ENCODE results near the gene ZWILCH.
A peak's percentile ranks its signal among the peaks of the same experiment; 100 is the strongest.

The ZWILCH gene

GRCh38 chr15:66542896-66543295, 37.8 kb downstream of the ZWILCH start:
- DNase-seq (ENCODE audit: low read depth, low spot score), result no peak

DNA sequence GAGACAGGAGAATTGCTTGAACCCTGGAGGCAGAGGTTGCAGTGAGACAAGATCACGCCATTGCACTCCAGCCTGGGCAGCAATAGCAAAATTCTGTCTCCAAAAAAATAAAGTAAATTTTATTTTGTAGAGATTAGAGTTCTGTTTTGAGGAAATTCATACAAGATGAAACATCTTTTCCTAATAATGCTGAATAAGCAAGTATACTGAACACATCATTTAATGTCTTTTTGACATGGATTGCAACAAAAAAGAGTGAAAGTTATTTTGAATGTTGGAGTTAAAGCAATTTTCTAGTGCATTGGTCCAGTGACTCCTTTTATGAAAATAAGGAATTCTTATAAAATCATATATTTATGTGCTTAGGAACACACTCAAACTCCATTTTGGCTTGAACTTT, 40.1 kb downstream of the ZWILCH start:
- no peak for DNase-seq (ENCODE audit: low read depth, low spot score)

DNA sequence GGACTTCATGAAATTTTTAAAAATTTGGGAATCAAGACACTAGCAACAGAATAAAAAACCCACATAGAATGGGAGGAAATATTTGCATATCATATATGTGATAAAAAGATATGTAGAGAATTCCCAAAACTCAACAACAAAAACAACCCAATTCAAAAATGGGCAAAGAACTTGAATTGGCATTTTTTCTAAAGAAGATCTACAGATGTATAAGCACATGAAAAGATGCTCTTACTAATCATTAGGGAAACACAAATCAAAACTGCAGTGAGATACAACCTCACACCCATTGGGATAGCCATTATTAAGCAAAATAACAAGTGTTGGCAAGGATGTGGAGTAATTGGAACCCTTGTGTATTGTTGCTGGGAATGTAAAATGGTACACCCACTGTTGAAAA, 50.6 kb downstream of the ZWILCH start:
- DNase-seq (ENCODE audit: low read depth, low spot score), result no peak

- DNase-seq (ENCODE audit: low read depth, low spot score), result no peak
These were observed 53.1 kb downstream of the ZWILCH start for GRCh38 chr15:66558271-66558670.

GRCh38 chr15:66560856-66561525, 55.9 kb downstream of the ZWILCH start:
- no peak for DNase-seq (ENCODE audit: low read depth, low spot score)

DNA sequence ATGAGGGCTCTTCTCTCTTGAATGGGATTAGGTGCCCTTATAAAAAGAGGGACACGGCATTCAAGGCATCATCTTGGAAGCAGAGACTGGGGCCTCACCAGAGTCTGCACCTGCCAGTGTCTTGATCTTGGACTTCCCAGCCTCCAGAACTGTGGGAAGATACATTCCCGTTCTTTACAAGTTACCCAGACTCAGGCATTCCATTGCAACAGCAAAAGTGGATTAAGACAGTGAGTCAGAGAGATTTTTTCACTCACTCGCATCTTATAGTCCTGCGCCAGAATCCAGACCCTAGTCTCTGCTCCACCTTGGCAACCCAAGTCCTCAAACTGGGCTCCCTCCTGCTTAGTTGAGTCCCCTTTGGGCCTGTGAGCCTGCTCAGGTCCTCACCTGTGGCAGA, 58.0 kb downstream of the ZWILCH start:
- DNase-seq (ENCODE audit: low read depth, low spot score), result no peak

DNA sequence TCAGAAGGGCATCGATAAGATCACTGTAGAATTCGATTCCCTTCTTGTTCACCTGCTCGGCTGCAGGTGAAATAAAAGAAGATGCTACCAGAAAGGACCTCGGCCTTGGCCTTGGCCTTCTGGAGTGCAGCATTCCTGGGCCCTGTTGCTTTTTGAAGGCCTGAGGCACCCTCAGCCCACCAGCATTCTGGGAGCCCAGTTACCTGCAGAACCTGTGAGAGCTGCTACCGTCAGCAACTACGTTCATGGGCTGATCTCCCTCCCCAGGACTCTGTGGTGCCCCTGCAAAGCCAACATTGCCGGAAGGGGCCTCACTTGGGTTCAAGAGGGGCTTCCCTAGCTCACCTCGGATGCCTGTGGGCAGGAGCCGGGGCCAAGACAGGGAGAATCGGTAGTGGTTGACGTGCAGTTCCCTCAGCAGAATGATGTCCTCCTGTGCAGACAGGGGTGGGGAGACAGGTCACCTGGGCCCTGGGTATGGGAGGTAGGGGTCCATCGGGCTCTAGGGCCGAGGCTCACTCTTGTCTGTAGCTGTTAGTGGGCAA, 58.5 kb downstream of the ZWILCH start:
- DNase-seq (ENCODE audit: low read depth, low spot score), result no peak

GRCh38 chr15:66564136-66565041, 59.3 kb downstream of the ZWILCH start:
- DNase-seq (ENCODE audit: low read depth, low spot score), result no peak

DNA sequence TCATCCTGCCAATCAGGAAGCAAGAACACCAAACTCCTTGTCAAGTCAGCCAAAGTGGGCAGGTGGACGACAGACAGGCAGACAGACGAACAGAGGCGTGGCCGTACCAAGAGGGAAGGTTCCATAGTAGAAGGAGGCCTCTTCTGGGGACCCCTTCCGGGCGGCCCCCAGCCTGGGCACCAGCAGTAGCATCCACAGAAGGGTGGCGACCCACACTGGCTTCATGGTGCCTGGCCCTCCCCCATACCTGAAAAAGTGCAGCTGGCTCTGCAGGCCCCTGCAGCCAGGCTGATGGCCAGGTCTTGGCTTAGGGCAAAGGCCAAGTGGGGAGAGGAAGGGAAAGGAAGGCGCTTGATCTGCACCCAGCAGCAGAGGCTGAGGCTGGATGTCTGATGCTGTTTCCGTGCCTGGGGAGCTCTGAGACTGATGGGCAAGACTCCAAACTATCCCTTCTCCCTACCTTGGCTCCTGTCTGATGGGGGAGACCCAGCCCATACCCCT, 60.1 kb downstream of the ZWILCH start:
- DNase-seq (ENCODE audit: low read depth, low spot score), result no peak

- peak; percentile 95 for DNase-seq (ENCODE audit: low read depth, low spot score)
These were observed 60.6 kb downstream of the ZWILCH start, which contains the start of gene LCTL for GRCh38 chr15:66565741-66566144. TSS of gene LCTL (minus strand) at chr15:66565998. CDS start at chr15:66565365, 633 bp downstream.

- DNase-seq (ENCODE audit: low read depth, low spot score), result peak; percentile 88
These were observed 61.9 kb downstream of the ZWILCH start for GRCh38 chr15:66566963-66567531.

DNA sequence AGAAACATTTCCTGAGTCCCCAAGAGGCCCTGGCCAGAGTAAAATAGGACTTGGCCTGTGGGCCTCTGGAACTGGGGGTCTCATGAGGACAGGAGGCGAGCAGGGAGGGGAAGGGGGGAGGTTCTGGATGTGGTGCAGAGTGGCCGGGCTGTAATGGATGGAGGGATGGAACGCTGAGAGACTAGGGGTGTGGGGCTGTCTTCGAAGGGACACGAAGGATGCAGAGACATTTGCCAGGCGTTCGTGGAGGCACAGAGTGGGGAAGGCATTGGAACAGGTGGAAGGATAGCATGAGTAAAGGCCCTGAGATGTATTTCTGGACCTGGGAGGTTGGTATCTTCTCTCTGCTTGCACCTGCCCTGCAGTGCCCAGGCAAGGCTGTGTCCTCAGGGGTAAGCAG, 62.8 kb downstream of the ZWILCH start:
- no peak for DNase-seq (ENCODE audit: low read depth, low spot score)

DNA sequence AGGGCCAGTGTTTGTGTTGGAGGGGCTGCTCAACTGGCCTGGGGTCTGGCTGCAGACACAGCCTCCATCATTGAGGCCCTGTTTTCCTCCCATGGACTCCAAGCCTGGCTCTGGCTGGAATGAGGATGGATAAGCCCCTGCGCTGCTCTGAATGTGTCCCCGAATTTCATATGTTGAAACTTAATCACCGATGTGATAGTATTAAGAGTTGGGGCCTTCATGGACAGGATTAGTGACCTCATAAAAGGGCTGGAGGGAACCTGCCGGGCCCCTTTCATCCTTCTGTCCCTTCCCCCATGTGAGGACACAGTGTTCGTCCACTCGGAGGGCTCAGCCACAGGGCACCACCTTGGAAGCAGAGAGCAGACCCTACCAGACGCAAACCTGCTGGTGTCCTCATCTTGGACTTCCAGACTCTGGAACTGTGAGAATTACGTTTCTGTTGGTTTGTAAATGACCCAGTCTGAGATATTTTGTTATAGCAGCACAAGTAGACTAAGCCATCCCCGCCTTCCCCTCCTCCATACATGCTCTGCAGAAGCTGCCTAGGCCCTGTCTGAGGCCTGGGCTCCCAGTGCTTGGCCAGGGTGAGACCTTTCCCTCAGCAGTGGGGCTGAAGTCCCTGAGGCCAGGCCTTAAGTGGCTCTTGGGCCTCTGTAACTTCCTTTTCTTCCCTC, 64.5 kb downstream of the ZWILCH start:
- DNase-seq (ENCODE audit: low read depth, low spot score), result no peak

GRCh38 chr15:66570327-66570726, 65.2 kb downstream of the ZWILCH start:
- DNase-seq (ENCODE audit: low read depth, low spot score), result no peak

GRCh38 chr15:66570842-66571478, 65.8 kb downstream of the ZWILCH start:
- DNase-seq (ENCODE audit: low read depth, low spot score), result no peak

- no peak for DNase-seq (ENCODE audit: low read depth, low spot score)
These were observed 67.0 kb downstream of the ZWILCH start for GRCh38 chr15:66572146-66572545.

DNA sequence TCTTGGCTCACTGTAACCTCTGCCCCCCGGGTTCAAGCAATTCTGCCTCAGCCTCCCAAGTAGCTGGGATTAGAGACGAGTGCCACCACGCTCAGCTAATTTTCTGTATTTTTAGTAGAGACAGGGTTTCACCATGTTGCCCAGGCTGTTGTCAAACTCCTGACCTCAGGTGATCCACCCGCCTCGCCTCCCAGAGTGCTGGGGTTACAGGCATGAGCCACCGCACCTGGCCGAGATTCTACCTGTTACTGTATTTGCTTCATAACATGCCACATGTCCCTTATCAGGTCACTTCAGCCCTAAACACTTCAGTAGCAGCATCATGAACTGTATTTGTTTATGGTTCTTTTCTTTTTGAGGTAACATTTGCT, 68.2 kb downstream of the ZWILCH start:
- no peak for DNase-seq (ENCODE audit: low read depth, low spot score)

DNA sequence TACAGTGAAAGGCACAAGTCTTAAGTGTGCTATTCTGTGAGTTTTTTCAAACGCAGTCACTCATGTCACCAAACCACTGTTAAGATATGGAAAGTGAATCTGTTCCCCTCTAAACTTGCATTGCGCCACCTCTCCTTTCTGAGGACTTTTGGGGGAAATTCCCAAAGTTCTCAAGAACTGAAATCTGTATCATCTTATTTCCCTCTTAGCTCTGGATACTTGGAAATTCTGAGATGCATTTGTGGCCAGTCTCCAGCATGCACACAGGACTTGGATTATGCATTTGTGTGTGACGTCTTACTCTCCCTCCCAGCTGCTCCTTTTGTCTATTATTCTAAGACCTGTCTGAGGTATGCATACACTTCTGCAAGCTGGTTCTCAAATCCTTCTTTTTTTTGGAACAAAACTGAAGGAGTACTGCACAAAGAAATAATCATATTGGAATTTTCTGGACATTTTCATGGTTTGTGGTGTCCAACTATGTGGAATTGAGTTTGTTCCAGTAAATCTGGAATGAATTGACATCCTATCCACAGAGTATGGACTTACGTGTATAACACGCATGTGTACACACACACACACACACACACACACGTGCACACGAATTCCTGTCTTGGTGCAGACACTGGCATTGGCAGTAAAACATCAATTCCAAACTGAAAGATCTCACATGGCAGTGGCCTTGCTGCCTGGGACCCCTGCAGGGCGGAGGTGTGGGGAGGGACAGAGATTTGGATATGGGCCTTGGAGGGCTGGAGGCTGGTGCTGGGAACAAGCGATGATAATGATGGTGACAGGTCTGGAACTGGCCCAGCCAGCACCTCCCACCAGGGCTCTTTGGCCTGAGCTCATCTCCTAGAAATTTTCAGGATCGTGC, 68.8 kb downstream of the ZWILCH start:
- DNase-seq (ENCODE audit: low read depth, low spot score), result peak; percentile 67

- no peak for DNase-seq (ENCODE audit: low read depth, low spot score)
These were observed 69.4 kb downstream of the ZWILCH start for GRCh38 chr15:66574596-66574950.

GRCh38 chr15:66578286-66578875, 73.3 kb downstream of the ZWILCH start:
- DNase-seq (ENCODE audit: low read depth, low spot score), result no peak

Data from astrocyte of the hippocampus (primary cell).